ENCODE measurements around the gene BCL11B. TPM values are rescaled to one million over a fixed set of nuclear protein-coding genes. Genes with fewer than 3 reads are reported as not detected.

Gene BCL11B
- total RNA-seq, 2 experiments from 2014 or later = not detected

- H3K4me2 ChIP-seq (ENCODE audit: low read length) = no peak overlapping the region
- no peak for TF ChIP-seq EZH2phosphoT487 (IDR thresholded peaks at IDR 0.05; ENCODE audit: borderline replicate concordance, low read depth, low read length)
- TF ChIP-seq, protein P1, sequence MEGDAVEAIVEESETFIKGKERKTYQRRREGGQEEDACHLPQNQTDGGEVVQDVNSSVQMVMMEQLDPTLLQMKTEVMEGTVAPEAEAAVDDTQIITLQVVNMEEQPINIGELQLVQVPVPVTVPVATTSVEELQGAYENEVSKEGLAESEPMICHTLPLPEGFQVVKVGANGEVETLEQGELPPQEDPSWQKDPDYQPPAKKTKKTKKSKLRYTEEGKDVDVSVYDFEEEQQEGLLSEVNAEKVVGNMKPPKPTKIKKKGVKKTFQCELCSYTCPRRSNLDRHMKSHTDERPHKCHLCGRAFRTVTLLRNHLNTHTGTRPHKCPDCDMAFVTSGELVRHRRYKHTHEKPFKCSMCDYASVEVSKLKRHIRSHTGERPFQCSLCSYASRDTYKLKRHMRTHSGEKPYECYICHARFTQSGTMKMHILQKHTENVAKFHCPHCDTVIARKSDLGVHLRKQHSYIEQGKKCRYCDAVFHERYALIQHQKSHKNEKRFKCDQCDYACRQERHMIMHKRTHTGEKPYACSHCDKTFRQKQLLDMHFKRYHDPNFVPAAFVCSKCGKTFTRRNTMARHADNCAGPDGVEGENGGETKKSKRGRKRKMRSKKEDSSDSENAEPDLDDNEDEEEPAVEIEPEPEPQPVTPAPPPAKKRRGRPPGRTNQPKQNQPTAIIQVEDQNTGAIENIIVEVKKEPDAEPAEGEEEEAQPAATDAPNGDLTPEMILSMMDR (conservative IDR thresholded peaks at IDR 0.05; ENCODE audit: low read length) = no peak
- CTCF ChIA-PET (ENCODE audit: unreplicated experiment) = no interaction called here
Observed at GRCh38 chr14:99125616-99126431, 146.2 kb downstream of the BCL11B start.

GRCh38 chr14:99125113-99125512 is 146.9 kb downstream of the BCL11B start:
- no peaks in the 10 kb centered on the region for H3K4me1 ChIP-seq (ENCODE audit: insufficient read depth, low read length, poor library complexity, severe bottlenecking)
- no peak overlapping the region for H3K4me3 ChIP-seq (ENCODE audit: low read depth, low read length, poor library complexity, severe bottlenecking)
- no peak overlapping the region for H3K4me2 ChIP-seq (ENCODE audit: low read length)
- no peaks in the 10 kb centered on the region for H4K20me1 ChIP-seq (ENCODE audit: insufficient read depth, low read length)
- ChIA-PET POLR2A (no interaction called here), CTCF (ENCODE audit: unreplicated experiment) (no interaction called here)
- H3K9me3 ChIP-seq (ENCODE audit: low read length) = no peaks in the 10 kb centered on the region
- H2AFZ ChIP-seq (ENCODE audit: low read length) = no peak overlapping the region
- no peak overlapping the region for H3K27ac ChIP-seq (ENCODE audit: low read depth, low read length, poor library complexity, severe bottlenecking)
- no peaks in the 10 kb centered on the region for H3K79me2 ChIP-seq (ENCODE audit: insufficient read depth, low read depth, low read length)
- intact Hi-C loops (cut with micrococcal nuclease; ENCODE audit: unreplicated experiment) = no loop called here
- no TSS peak for BruUV-seq (replicated peaks)
- no peak for DNase-seq (ENCODE audit: low spot score)
- H3K9me2 ChIP-seq (ENCODE audit: insufficient read depth, low read length) = no peaks in the 10 kb centered on the region
- H3K36me3 ChIP-seq (ENCODE audit: insufficient read depth, low read length) = no peaks in the 10 kb centered on the region
- TF ChIP-seq, protein P1 (conservative IDR thresholded peaks at IDR 0.05; ENCODE audit: low read length) = no peak
- no peak for TF ChIP-seq EZH2phosphoT487 (IDR thresholded peaks at IDR 0.05; ENCODE audit: borderline replicate concordance, low read depth, low read length)

More at GRCh38 chr14:99125616-99126431, 146.2 kb downstream of the BCL11B start:
- Histone ChIP-seq H2AFZ (ENCODE audit: low read length) (no peak overlapping the region), H3K4me1 (ENCODE audit: insufficient read depth, low read length, poor library complexity, severe bottlenecking) (no peaks in the 10 kb centered on the region), H3K9me3 (ENCODE audit: low read length) (no peaks in the 10 kb centered on the region), H3K9me2 (ENCODE audit: insufficient read depth, low read length) (no peaks in the 10 kb centered on the region), H3K79me2 (ENCODE audit: insufficient read depth, low read depth, low read length) (no peaks in the 10 kb centered on the region), H3K36me3 (ENCODE audit: insufficient read depth, low read length) (no peaks in the 10 kb centered on the region), H3K4me3 (ENCODE audit: low read depth, low read length, poor library complexity, severe bottlenecking) (no peak overlapping the region), H3K27ac (ENCODE audit: low read depth, low read length, poor library complexity, severe bottlenecking) (no peak overlapping the region), H4K20me1 (ENCODE audit: insufficient read depth, low read length) (no peaks in the 10 kb centered on the region)
- no peak for DNase-seq (ENCODE audit: low spot score)
- POLR2A ChIA-PET = no interaction called here
- intact Hi-C loops (cut with micrococcal nuclease; ENCODE audit: unreplicated experiment) = no loop called here
- no TSS peak for BruUV-seq (replicated peaks)

DNA sequence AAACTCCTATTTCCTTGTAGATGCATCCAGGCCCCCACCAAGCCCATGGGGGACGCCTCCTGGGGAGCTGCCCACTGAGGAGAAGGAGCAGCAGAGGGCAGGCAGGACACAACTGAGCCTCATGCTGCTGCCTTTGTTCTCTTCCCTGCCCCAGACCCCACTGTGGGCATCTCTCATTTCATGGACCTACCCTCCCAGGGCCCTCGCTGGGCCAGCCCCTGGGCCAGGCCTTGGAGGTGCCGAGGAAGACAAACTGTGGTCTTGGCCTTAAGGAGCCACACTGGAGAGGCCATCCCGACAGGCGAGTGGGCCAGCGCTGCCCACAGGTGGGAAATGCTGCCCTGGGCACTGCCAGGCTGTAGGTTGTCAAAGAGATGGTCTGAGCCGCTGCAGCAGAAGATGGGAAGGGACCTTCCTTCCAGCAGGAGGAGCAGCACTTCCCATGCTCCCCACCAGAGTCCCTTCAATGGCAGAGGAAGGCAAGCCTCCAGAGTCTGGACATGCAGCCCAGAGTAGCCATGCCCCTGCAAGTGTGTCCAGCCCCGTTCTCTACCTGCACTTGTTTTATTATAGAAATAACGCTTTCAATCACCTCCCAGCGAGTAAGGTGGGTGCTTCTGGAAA is 147.4 kb downstream of the BCL11B start:
- no peaks in the 10 kb centered on the region for H3K9me3 ChIP-seq (ENCODE audit: low read length)
- H3K4me1 ChIP-seq (ENCODE audit: insufficient read depth, low read length, poor library complexity, severe bottlenecking) = no peaks in the 10 kb centered on the region
- H3K9me2 ChIP-seq (ENCODE audit: insufficient read depth, low read length) = no peaks in the 10 kb centered on the region
- TF ChIP-seq, protein P1 (conservative IDR thresholded peaks at IDR 0.05; ENCODE audit: low read length) = no peak
- no peak for TF ChIP-seq EZH2phosphoT487 (IDR thresholded peaks at IDR 0.05; ENCODE audit: borderline replicate concordance, low read depth, low read length)
- no peaks in the 10 kb centered on the region for H4K20me1 ChIP-seq (ENCODE audit: insufficient read depth, low read length)
- no peak overlapping the region for H3K27ac ChIP-seq (ENCODE audit: low read depth, low read length, poor library complexity, severe bottlenecking)
- ChIA-PET POLR2A (no interaction called here), CTCF (ENCODE audit: unreplicated experiment) (no interaction called here)
- intact Hi-C loops (cut with micrococcal nuclease; ENCODE audit: unreplicated experiment) = no loop called here
- BruUV-seq (replicated peaks) = no TSS peak
- H3K36me3 ChIP-seq (ENCODE audit: insufficient read depth, low read length) = no peaks in the 10 kb centered on the region
- H3K4me2 ChIP-seq (ENCODE audit: low read length) = no peak overlapping the region
- DNase-seq (ENCODE audit: low spot score) = no peak
- no peak overlapping the region for H3K4me3 ChIP-seq (ENCODE audit: low read depth, low read length, poor library complexity, severe bottlenecking)
- H2AFZ ChIP-seq (ENCODE audit: low read length) = no peak overlapping the region
- H3K79me2 ChIP-seq (ENCODE audit: insufficient read depth, low read depth, low read length) = no peaks in the 10 kb centered on the region

Data from OCI-LY7 (cell line).